Glutamatergic neuron (in vitro differentiated cells): ENCODE data around the gene STXBP6. TPM values are rescaled to one million over a fixed set of nuclear protein-coding genes. Genes with fewer than 3 reads are reported as not detected.

ENCODE experiments used
- DNase-seq: peaks from one replicate; pipeline ENCODE4 v3.0.0; 2022
- H3K27ac Mint-ChIP-seq: one replicate; pipeline ENCODE4 v1.8.0; 2020; ENCODE audit warnings: mild to moderate bottlenecking, mixed read lengths, inconsistent platforms; ENCODE audit not compliant: unreplicated experiment
- H3K27me3 Mint-ChIP-seq: one replicate; pipeline ENCODE4 v1.8.0; 2020; ENCODE audit warnings: mild to moderate bottlenecking, moderate library complexity, mixed read lengths, inconsistent platforms; ENCODE audit not compliant: unreplicated experiment
- H3K36me3 Mint-ChIP-seq: one replicate; pipeline ENCODE4 v1.8.0; 2020; ENCODE audit warnings: mild to moderate bottlenecking, mixed read lengths, inconsistent platforms; ENCODE audit not compliant: unreplicated experiment
- H3K4me1 Mint-ChIP-seq: one replicate; pipeline ENCODE4 v1.8.0; 2020; ENCODE audit warnings: mild to moderate bottlenecking, low read depth, mixed read lengths, inconsistent platforms; ENCODE audit not compliant: unreplicated experiment
- H3K4me3 Mint-ChIP-seq: one replicate; pipeline ENCODE4 v1.8.0; 2020; ENCODE audit warnings: mild to moderate bottlenecking, mixed read lengths, inconsistent platforms; ENCODE audit not compliant: unreplicated experiment
- H3K9me3 Mint-ChIP-seq: one replicate; pipeline ENCODE4 v1.8.0; 2020; ENCODE audit warnings: mild to moderate bottlenecking, moderate library complexity, mixed read lengths, inconsistent platforms; ENCODE audit not compliant: unreplicated experiment
- total RNA-seq: library from RNA; stranded (reverse); fragmentation: NEBNext Ultra II Directional; extraction: Animal tissue kit (Norgen Biotek cat#: 25700); gene quantifications from one replicate; pipeline ENCODE4 v1.2.1, GENCODE V29; 2021; ENCODE audit not compliant: unreplicated experiment
- TF ChIP-seq, protein P1 (sequence below): fragments of 200-600 bp; sonication (generic); IDR thresholded peaks from one replicate; pipeline ENCODE4 v1.5.0; 2021; ENCODE audit not compliant: partially characterized antibody, unreplicated experiment

Gene STXBP6
- total RNA-seq, 1 donor from 2014 or later, result 0.49 TPM

DNA sequence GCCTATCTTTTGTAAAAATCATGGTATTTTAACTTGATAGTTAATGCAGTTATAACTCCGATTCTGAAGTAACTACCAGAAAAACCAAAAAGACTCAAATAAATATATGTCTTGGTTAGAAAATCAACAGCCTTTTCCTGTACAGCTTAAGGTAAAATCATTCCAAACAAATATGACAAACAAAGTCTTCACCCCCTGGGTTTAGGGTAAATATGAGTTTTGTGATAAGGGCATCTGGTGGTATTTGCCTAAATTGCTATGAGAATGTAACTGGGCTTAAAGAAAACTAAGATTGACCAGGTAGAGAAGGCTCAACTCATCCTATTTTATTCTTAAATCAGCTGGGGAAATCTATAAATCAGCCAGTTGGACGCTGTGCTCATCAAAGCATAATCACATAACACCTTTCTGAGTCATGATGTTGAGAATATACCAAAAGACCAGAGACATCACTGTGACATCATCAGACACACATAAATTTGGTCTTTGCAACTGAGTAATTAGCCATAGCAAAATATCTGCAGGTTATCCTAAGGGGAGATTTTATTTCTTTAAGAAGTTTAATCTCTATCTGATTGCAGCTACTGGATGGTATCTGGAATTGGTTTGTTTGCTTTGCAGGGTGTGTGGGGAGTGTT lies 133.9 kb downstream of the STXBP6 start:
- no peaks in the 10 kb centered on the region for H3K4me1 Mint-ChIP-seq
- no peak overlapping the region for H3K27ac Mint-ChIP-seq
- H3K36me3 Mint-ChIP-seq, result no peaks in the 10 kb centered on the region
- no peaks in the 10 kb centered on the region for H3K9me3 Mint-ChIP-seq
- H3K4me3 Mint-ChIP-seq, result no peak overlapping the region
- peaks cover 2% of the 10 kb centered on the region for H3K27me3 Mint-ChIP-seq
- no peak for DNase-seq
- TF ChIP-seq, protein P1, sequence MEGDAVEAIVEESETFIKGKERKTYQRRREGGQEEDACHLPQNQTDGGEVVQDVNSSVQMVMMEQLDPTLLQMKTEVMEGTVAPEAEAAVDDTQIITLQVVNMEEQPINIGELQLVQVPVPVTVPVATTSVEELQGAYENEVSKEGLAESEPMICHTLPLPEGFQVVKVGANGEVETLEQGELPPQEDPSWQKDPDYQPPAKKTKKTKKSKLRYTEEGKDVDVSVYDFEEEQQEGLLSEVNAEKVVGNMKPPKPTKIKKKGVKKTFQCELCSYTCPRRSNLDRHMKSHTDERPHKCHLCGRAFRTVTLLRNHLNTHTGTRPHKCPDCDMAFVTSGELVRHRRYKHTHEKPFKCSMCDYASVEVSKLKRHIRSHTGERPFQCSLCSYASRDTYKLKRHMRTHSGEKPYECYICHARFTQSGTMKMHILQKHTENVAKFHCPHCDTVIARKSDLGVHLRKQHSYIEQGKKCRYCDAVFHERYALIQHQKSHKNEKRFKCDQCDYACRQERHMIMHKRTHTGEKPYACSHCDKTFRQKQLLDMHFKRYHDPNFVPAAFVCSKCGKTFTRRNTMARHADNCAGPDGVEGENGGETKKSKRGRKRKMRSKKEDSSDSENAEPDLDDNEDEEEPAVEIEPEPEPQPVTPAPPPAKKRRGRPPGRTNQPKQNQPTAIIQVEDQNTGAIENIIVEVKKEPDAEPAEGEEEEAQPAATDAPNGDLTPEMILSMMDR, result no peak

DNA sequence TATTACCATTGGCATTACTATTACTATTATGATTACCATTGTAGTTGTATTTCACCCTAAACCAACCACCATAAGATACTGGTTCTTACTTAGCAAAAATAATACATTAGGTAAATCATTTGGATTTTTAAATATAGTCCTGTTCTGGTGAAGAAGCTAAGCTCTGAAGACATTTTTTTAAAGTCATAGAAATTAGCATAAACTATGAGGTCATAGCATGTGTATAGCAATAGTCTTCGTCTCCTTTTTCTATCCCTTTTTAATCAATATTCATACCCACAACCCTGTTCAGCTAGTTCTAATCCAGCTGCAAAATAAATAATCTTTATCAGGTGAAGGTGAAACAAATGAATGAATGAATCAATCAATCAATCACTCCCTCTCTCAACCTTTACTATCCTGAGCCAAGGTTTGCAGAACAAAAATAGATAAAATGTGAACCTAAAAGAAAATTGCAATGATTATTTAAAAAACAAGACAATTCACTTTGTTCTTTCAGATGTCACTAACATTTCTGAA lies 134.5 kb downstream of the STXBP6 start:
- TF ChIP-seq, protein P1, result no peak
- peaks cover 2% of the 10 kb centered on the region for H3K27me3 Mint-ChIP-seq
- H3K9me3 Mint-ChIP-seq, result no peaks in the 10 kb centered on the region
- H3K4me3 Mint-ChIP-seq, result no peak overlapping the region
- no peak for DNase-seq
- H3K4me1 Mint-ChIP-seq, result no peaks in the 10 kb centered on the region
- no peaks in the 10 kb centered on the region for H3K36me3 Mint-ChIP-seq
- no peak overlapping the region for H3K27ac Mint-ChIP-seq

DNA sequence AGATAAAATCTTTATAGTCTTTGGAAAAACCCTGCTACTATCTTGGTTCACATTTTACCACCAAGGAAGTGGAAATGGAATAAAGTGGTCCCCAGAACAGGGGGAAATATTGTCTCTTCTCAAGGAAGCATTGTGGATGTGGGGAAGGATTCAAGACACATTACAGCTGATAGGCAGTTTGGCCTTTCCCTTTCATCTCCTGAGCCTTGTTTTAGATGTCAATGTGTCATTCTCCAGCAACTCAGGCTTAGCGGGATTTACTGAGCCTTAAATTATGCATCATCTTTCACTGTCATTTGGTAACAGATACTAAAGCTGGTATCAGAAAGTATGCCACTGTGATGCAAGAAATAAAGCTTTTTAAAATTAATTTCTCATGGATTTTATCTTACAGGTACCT lies 136.2 kb downstream of the STXBP6 start:
- Mint-ChIP-seq H3K9me3 (no peaks in the 10 kb centered on the region), H3K4me1 (no peaks in the 10 kb centered on the region), H3K27ac (no peak overlapping the region), H3K36me3 (no peaks in the 10 kb centered on the region), H3K4me3 (no peak overlapping the region), H3K27me3 (peaks cover 2% of the 10 kb centered on the region)
- no peak for DNase-seq
- TF ChIP-seq, protein P1, result no peak

DNA sequence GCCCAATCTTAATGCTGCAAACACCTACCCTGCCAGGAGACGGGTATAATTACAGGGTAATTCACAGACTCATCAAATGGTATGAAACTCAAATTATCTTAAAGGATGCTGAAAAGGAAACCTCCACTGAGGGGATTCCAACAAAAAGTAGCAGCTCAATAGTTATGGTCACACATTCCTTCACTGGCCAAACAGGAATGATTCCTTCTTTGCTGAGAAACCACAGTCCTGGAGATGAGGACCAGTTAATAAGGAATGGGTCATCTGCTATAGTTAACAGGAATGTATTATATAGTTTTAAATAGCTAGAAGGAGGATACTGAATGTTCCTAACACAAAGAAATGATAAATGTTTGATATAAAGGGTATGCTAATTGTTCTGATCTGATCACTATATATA lies 136.9 kb downstream of the STXBP6 start:
- H3K9me3 Mint-ChIP-seq, result no peaks in the 10 kb centered on the region
- no peak overlapping the region for H3K27ac Mint-ChIP-seq
- no peak for DNase-seq
- no peak overlapping the region for H3K4me3 Mint-ChIP-seq
- no peaks in the 10 kb centered on the region for H3K36me3 Mint-ChIP-seq
- TF ChIP-seq, protein P1, result no peak
- H3K4me1 Mint-ChIP-seq, result no peaks in the 10 kb centered on the region
- H3K27me3 Mint-ChIP-seq, result peaks cover 2% of the 10 kb centered on the region

DNA sequence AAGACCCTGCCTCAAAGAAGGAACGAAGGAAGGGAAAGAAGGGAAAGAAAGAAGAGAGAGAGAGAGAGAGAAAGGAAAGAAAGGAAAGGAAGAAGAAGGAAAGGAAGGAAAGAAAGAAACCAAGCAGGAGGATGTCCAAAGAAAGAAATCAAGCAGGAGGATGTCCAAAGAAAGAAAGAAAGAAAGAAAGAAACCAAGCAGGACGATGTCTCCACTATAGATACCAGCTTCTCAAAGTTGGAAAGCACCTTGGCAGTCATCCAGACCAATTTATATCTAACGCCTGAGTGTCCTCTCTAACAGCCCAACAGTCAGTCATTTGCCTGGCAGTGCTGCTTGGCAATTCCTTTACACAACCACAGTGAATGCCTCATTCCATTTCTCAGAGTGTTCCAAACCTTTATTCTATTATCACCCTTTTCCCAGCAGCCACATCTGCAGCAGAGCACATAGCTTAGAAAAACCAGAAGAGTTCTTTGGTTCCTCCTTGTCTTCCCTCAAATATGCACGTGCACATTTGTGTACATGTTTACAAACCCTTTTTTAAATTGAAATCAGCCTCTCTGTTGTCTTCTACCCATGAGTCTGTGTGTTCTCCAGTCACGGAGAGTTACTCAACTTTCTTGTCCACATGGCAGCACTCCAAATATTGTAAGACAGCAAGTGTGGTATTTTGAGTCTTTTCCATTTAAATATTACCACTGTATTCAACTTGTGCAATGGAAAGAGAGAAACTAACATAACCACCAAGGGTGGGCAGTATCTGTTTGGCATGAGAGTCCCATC lies 138.4 kb downstream of the STXBP6 start:
- Mint-ChIP-seq H3K27me3 (peaks cover 2% of the 10 kb centered on the region), H3K4me3 (no peak overlapping the region), H3K27ac (no peak overlapping the region), H3K9me3 (no peaks in the 10 kb centered on the region), H3K36me3 (no peaks in the 10 kb centered on the region), H3K4me1 (no peaks in the 10 kb centered on the region)
- TF ChIP-seq, protein P1, result no peak
- DNase-seq, result no peak
